Measurements from ENCODE around the gene PIK3C3.

Gene PIK3C3

GRCh38 chr18:41922841-41923240 is 32.2 kb upstream of the PIK3C3 start:
- no peak for DNase-seq (ENCODE audit: low read depth)
- in situ Hi-C loops (cut with HindIII; ENCODE audit: low sequenced_read_pairs): no loop called here
- H3K4me3 ChIP-seq (ENCODE audit: low read depth, low read length): no peak overlapping the region
- TF ChIP-seq, protein P1, sequence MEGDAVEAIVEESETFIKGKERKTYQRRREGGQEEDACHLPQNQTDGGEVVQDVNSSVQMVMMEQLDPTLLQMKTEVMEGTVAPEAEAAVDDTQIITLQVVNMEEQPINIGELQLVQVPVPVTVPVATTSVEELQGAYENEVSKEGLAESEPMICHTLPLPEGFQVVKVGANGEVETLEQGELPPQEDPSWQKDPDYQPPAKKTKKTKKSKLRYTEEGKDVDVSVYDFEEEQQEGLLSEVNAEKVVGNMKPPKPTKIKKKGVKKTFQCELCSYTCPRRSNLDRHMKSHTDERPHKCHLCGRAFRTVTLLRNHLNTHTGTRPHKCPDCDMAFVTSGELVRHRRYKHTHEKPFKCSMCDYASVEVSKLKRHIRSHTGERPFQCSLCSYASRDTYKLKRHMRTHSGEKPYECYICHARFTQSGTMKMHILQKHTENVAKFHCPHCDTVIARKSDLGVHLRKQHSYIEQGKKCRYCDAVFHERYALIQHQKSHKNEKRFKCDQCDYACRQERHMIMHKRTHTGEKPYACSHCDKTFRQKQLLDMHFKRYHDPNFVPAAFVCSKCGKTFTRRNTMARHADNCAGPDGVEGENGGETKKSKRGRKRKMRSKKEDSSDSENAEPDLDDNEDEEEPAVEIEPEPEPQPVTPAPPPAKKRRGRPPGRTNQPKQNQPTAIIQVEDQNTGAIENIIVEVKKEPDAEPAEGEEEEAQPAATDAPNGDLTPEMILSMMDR (IDR thresholded peaks at IDR 0.05; ENCODE audit: low read depth, low read length, missing control alignments): no peak

DNA sequence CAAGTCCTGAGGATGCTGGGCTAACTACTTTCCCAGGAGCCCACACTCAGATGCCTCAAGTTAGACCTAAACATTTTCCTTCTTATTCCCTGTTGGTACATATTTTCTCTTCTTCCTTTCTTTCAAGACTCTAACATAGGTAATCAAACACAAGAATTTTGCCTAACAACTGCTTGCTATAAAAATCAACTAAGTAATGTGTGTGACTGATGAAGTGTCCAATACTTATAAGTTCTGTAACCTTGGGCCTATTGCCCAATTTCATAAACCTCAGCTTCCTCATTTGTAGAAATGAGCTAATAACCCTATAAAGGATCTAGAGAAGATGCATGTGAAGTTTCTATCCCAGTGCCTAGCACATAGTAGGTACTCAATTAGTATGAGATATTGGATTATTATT is 31.6 kb upstream of the PIK3C3 start:
- H3K4me3 ChIP-seq (ENCODE audit: low read depth, low read length): no peak overlapping the region
- DNase-seq (ENCODE audit: low read depth): no peak
- in situ Hi-C loops (cut with HindIII; ENCODE audit: low sequenced_read_pairs): no loop called here
- TF ChIP-seq, protein P1 (IDR thresholded peaks at IDR 0.05; ENCODE audit: low read depth, low read length, missing control alignments): no peak

DNA sequence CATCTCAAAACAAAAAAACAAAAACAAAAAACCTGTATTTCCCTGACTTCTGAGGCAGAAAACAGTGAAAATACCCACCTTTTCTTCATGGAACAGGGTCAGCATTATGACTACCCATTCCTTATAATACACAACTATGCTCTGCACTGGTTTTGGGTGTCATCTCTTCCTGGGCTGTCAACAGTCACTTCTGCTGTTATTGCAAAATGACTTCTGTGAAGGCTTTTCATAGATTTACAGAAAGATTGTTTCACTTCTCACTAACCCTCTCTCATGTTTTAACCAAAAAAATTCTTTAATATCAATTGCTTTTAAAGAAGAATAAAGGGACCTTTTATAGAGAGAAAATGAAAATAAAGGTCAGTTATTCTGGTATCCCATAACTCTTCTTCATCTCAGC is 26.5 kb upstream of the PIK3C3 start:
- DNase-seq (ENCODE audit: low read depth): no peak
- in situ Hi-C loops (cut with HindIII; ENCODE audit: low sequenced_read_pairs): no loop called here
- no peak overlapping the region for H3K4me3 ChIP-seq (ENCODE audit: low read depth, low read length)
- TF ChIP-seq, protein P1 (IDR thresholded peaks at IDR 0.05; ENCODE audit: low read depth, low read length, missing control alignments): no peak

DNA sequence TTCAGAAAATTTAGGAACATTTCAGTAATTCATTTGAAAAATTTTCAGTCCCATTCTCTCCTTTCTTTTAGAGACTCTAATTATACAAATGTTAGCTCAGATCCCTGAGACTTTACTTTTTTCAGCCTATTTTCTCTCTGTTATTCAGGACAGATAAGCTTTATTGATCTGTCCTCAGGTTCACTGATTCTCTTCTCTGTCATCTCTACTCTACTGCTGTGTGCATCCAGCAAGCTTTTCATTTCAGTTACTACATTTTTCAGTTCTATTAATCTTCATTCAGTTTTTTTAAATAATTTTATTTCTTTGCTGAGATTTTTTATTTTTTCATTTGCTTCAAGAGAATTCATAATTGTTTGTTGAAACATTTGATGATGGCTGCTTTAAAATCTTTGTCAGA is 22.1 kb upstream of the PIK3C3 start:
- DNase-seq (ENCODE audit: low read depth): no peak
- TF ChIP-seq, protein P1 (IDR thresholded peaks at IDR 0.05; ENCODE audit: low read depth, low read length, missing control alignments): no peak
- in situ Hi-C loops (cut with HindIII; ENCODE audit: low sequenced_read_pairs): no loop called here
- no peak overlapping the region for H3K4me3 ChIP-seq (ENCODE audit: low read depth, low read length)

- TF ChIP-seq, protein P1 (IDR thresholded peaks at IDR 0.05; ENCODE audit: low read depth, low read length, missing control alignments): no peak
- DNase-seq (ENCODE audit: low read depth): no peak
- in situ Hi-C loops (cut with HindIII; ENCODE audit: low sequenced_read_pairs): no loop called here
- no peak overlapping the region for H3K4me3 ChIP-seq (ENCODE audit: low read depth, low read length)
Observed at GRCh38 chr18:41933778-41934177, 21.3 kb upstream of the PIK3C3 start.

- no peak overlapping the region for H3K4me3 ChIP-seq (ENCODE audit: low read depth, low read length)
- in situ Hi-C loops (cut with HindIII; ENCODE audit: low sequenced_read_pairs): no loop called here
- TF ChIP-seq, protein P1 (IDR thresholded peaks at IDR 0.05; ENCODE audit: low read depth, low read length, missing control alignments): no peak
- no peak for DNase-seq (ENCODE audit: low read depth)
Observed at GRCh38 chr18:41936471-41937134, 18.4 kb upstream of the PIK3C3 start.

Measured in astrocyte of the cerebellum (primary cell).